Fibroblast of lung (primary cell): Measurements from ENCODE around the gene ARHGAP18.

Experiments used
- EZH2 ChIP-seq: IDR thresholded peaks from 2 replicates; pipeline ENCODE4 v1.5.1; 2012; ENCODE audit warnings: low read length, control low read depth, mild to moderate bottlenecking; ENCODE audit errors: missing control alignments
- TF ChIP-seq, protein P1 (sequence below), 2 donors: IDR thresholded peaks in 1 of 2; conservative IDR thresholded peaks in 1 of 2; 1 replicate in 1 of 2; 2 replicates in 1 of 2; pipeline ENCODE4 v1.5.1; 2011 to 2012; ENCODE audit warnings: low read length in 2 of 2, control low read depth in 1 of 2, inconsistent platforms in 1 of 2, low read depth in 1 of 2, mild to moderate bottlenecking in 1 of 2

DNA sequence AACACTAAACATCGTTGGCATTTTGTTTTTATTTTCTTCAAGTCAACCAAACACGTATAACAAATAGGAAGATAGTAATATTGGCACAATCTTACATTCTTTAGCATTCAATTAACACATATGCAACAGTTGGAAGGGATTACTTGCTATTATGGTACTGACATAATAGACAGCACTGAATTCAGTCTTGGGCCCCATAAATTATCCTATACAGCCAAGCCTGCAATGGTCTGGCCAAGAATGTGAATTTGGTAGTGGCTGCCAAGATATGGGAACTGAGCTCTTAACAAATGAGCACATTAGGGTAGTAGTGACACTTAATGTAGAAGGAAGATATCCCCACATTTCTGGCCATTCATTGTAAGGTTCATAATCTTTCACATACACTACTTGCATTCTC, 44.8 kb upstream of the ARHGAP18 start:
- TF ChIP-seq, protein P1, sequence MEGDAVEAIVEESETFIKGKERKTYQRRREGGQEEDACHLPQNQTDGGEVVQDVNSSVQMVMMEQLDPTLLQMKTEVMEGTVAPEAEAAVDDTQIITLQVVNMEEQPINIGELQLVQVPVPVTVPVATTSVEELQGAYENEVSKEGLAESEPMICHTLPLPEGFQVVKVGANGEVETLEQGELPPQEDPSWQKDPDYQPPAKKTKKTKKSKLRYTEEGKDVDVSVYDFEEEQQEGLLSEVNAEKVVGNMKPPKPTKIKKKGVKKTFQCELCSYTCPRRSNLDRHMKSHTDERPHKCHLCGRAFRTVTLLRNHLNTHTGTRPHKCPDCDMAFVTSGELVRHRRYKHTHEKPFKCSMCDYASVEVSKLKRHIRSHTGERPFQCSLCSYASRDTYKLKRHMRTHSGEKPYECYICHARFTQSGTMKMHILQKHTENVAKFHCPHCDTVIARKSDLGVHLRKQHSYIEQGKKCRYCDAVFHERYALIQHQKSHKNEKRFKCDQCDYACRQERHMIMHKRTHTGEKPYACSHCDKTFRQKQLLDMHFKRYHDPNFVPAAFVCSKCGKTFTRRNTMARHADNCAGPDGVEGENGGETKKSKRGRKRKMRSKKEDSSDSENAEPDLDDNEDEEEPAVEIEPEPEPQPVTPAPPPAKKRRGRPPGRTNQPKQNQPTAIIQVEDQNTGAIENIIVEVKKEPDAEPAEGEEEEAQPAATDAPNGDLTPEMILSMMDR (conservative IDR thresholded peaks at IDR 0.05 in 1 of 2, IDR thresholded peaks at IDR 0.05 in 1 of 2; ENCODE audit: low read depth in 1 of 2, low read length in 2 of 2) = no peak
- TF ChIP-seq EZH2 = no peak
